C1 segment of cervical spinal cord (tissue), 14 donors: ENCODE results near the gene ZNF22.

Source experiments
- DNase-seq, 14 donors: peaks; one replicate each; lab custom pipeline; 2025; lab: John Stamatoyannopoulos, UW

ZNF22 gene

GRCh38 chr10:45000752-45001380 lies at the start of gene ZNF22:
ZNF22 (plus strand) TSS chr10:45000923; CDS start chr10:45003369, 2,446 bp downstream.
- DNase-seq = peak in 10 of 14 donors; percentile 50 to 88 (median 66)

- no peak for DNase-seq
These were observed 49.0 kb upstream of the ZNF22 start for GRCh38 chr10:44951576-44952226.

- DNase-seq = no peak
These were observed 47.9 kb upstream of the ZNF22 start for GRCh38 chr10:44952779-44953231.

- DNase-seq = no peak
These were observed 46.7 kb upstream of the ZNF22 start for GRCh38 chr10:44954042-44954441.

- DNase-seq = no peak
These were observed 45.8 kb upstream of the ZNF22 start for GRCh38 chr10:44954962-44955361.

- peak in 1 of 14 donors; percentile 90 for DNase-seq
These were observed 45.2 kb upstream of the ZNF22 start for GRCh38 chr10:44955413-44956070.

GRCh38 chr10:44956226-44956625 lies 44.5 kb upstream of the ZNF22 start:
- no peak for DNase-seq

- no peak for DNase-seq
These were observed 43.7 kb upstream of the ZNF22 start for GRCh38 chr10:44956717-44957706.

GRCh38 chr10:44958196-44958897 lies 42.4 kb upstream of the ZNF22 start:
- DNase-seq = peak in 1 of 14 donors; percentile 69

GRCh38 chr10:44958898-44959246 lies 41.9 kb upstream of the ZNF22 start:
- no peak for DNase-seq

- DNase-seq = peak; percentile 82 to 95 (median 90)
These were observed 41.3 kb upstream of the ZNF22 start, which contains the start of gene RASSF4 for GRCh38 chr10:44959247-44960087. RASSF4 (plus strand) TSS chr10:44959802; CDS start chr10:44970203, 10,401 bp downstream.

- no peak for DNase-seq
These were observed 40.6 kb upstream of the ZNF22 start for GRCh38 chr10:44960088-44960460.

GRCh38 chr10:44960482-44961229 lies 40.1 kb upstream of the ZNF22 start:
- DNase-seq = peak in 1 of 14 donors; percentile 31

GRCh38 chr10:44961230-44961571 lies 39.5 kb upstream of the ZNF22 start:
- DNase-seq = peak in 1 of 14 donors; percentile 21

GRCh38 chr10:44961931-44962750 lies 38.6 kb upstream of the ZNF22 start:
- DNase-seq = no peak

GRCh38 chr10:44962870-44963738 lies 37.6 kb upstream of the ZNF22 start:
- DNase-seq = peak in 2 of 14 donors; percentile 52 to 63
